DND-41 (cell line): ENCODE results near the gene ADRB2.

Source experiments
- ATAC-seq: fragments of 200-7000 bp; cut with Tn5 transposase; 3 replicates; pipeline ENCODE4 v1.9.1; 2021; ENCODE audit warnings: low read depth; ENCODE audit not compliant: insufficient read depth
- DNase-seq: peaks from one replicate; pipeline ENCODE4 v3.0.0-alpha.2; 2020
- H2AFZ ChIP-seq: 2 replicates; pipeline ENCODE4 v1.6.0; 2012; ENCODE audit warnings: low read depth, low read length
- H3K27ac ChIP-seq: 2 replicates; pipeline ENCODE4 v1.5.1; 2012; ENCODE audit warnings: low read length, inconsistent platforms
- H3K27me3 ChIP-seq: fragments of 200-600 bp; sonication (generic); 2 replicates; pipeline ENCODE4 v1.6.0; 2012; ENCODE audit warnings: low read length, mild to moderate bottlenecking, inconsistent platforms; ENCODE audit not compliant: insufficient read depth, poor library complexity
- H3K36me3 ChIP-seq: 2 replicates; pipeline ENCODE4 v1.5.1; 2012; ENCODE audit warnings: low read length, inconsistent platforms; ENCODE audit not compliant: insufficient read depth
- H3K4me1 ChIP-seq: 2 replicates; pipeline ENCODE4 v1.5.1; 2012; ENCODE audit warnings: mild to moderate bottlenecking, low read length; ENCODE audit not compliant: insufficient read depth
- H3K4me2 ChIP-seq: 2 replicates; pipeline ENCODE4 v1.6.0; 2012; ENCODE audit warnings: mild to moderate bottlenecking, moderate library complexity, low read length, inconsistent platforms; ENCODE audit not compliant: insufficient read depth
- H3K4me3 ChIP-seq, 2 experiments: fragments of 200-600 bp in 1 of 2; shearing (Covaris generic) in 1 of 2; 2 replicates each; pipeline ENCODE4 v1.5.1; 2012 to 2016; ENCODE audit warnings: inconsistent platforms in 2 of 2, low read length in 2 of 2, mild to moderate bottlenecking in 2 of 2, low read depth in 1 of 2, moderate library complexity in 1 of 2
- H3K79me2 ChIP-seq: 2 replicates; pipeline ENCODE4 v1.6.0; 2012; ENCODE audit warnings: low read length, inconsistent platforms; ENCODE audit not compliant: insufficient read depth
- H3K9ac ChIP-seq: 2 replicates; pipeline ENCODE4 v1.6.0; 2012; ENCODE audit warnings: low read depth, mild to moderate bottlenecking, inconsistent platforms, low read length, moderate library complexity
- H3K9me3 ChIP-seq: 2 replicates; pipeline ENCODE4 v1.5.1; 2012; ENCODE audit warnings: low read length, moderate library complexity, mild to moderate bottlenecking, inconsistent platforms; ENCODE audit not compliant: insufficient read depth, severe bottlenecking
- H4K20me1 ChIP-seq: 2 replicates; pipeline ENCODE4 v1.6.0; 2012; ENCODE audit warnings: low read length; ENCODE audit not compliant: insufficient read depth
- CTCF ChIP-seq: IDR thresholded peaks from 2 replicates; pipeline ENCODE4 v1.5.1; 2012; ENCODE audit warnings: borderline replicate concordance, low read length, moderate library complexity, mild to moderate bottlenecking; ENCODE audit not compliant: poor library complexity, severe bottlenecking; ENCODE audit errors: extremely low read depth
- EZH2 ChIP-seq: IDR thresholded peaks from 3 replicates; pipeline ENCODE4 v1.6.1; 2012; ENCODE audit warnings: borderline replicate concordance, low read depth, mild to moderate bottlenecking, moderate library complexity, low read length, inconsistent platforms; ENCODE audit not compliant: severe bottlenecking

ADRB2 gene

GRCh38 chr5:148811756-148812155 lies 14.7 kb upstream of the ADRB2 start:
- no peaks in the 10 kb centered on the region for H3K36me3 ChIP-seq
- no peak overlapping the region for H3K27ac ChIP-seq
- ATAC-seq (no peak), DNase-seq (no peak)
- H3K27me3 ChIP-seq = peaks cover 6% of the 10 kb centered on the region
- H3K9ac ChIP-seq = no peak overlapping the region
- H3K4me3 ChIP-seq = no peak overlapping the region
- H3K4me1 ChIP-seq = no peaks in the 10 kb centered on the region
- no peaks in the 10 kb centered on the region for H4K20me1 ChIP-seq
- TF ChIP-seq CTCF (no peak), EZH2 (no peak)
- H3K4me2 ChIP-seq = no peak overlapping the region
- no peak overlapping the region for H2AFZ ChIP-seq
- H3K9me3 ChIP-seq = no peaks in the 10 kb centered on the region
- H3K79me2 ChIP-seq = no peaks in the 10 kb centered on the region

GRCh38 chr5:148815086-148815485 lies 11.3 kb upstream of the ADRB2 start:
- ATAC-seq (no peak), DNase-seq (no peak)
- H3K27me3 ChIP-seq = no peaks in the 10 kb centered on the region
- no peaks in the 10 kb centered on the region for H3K9me3 ChIP-seq
- no peak overlapping the region for H3K4me2 ChIP-seq
- TF ChIP-seq EZH2 (no peak), CTCF (no peak)
- no peaks in the 10 kb centered on the region for H3K79me2 ChIP-seq
- H3K36me3 ChIP-seq = no peaks in the 10 kb centered on the region
- H4K20me1 ChIP-seq = no peaks in the 10 kb centered on the region
- H3K4me3 ChIP-seq = no peak overlapping the region
- no peak overlapping the region for H3K9ac ChIP-seq
- no peaks in the 10 kb centered on the region for H3K4me1 ChIP-seq
- no peak overlapping the region for H2AFZ ChIP-seq
- H3K27ac ChIP-seq = no peak overlapping the region

GRCh38 chr5:148815578-148815977 lies 10.8 kb upstream of the ADRB2 start:
- Histone ChIP-seq H2AFZ (no peak overlapping the region), H4K20me1 (no peaks in the 10 kb centered on the region)

More at GRCh38 chr5:148815578-148815977, 10.8 kb upstream of the ADRB2 start:
- no peaks in the 10 kb centered on the region for H3K9me3 ChIP-seq
- H3K4me3 ChIP-seq = no peak overlapping the region
- no peaks in the 10 kb centered on the region for H3K79me2 ChIP-seq
- DNase-seq (no peak), ATAC-seq (no peak)
- no peak overlapping the region for H3K9ac ChIP-seq
- no peak overlapping the region for H3K4me2 ChIP-seq
- H3K27ac ChIP-seq = no peak overlapping the region
- no peaks in the 10 kb centered on the region for H3K27me3 ChIP-seq
- H3K4me1 ChIP-seq = no peaks in the 10 kb centered on the region
- H3K36me3 ChIP-seq = no peaks in the 10 kb centered on the region
- TF ChIP-seq CTCF (no peak), EZH2 (no peak)
